PC-3 (cell line): ENCODE results near the gene CADPS2.

ENCODE experiments used
- EZH2 ChIP-seq: fragments of 300-600 bp; sonication (generic); IDR thresholded peaks from one replicate; pipeline ENCODE4 v1.6.1; 2017; ENCODE audit warnings: antibody characterized with exemption, mild to moderate bottlenecking, low read length; ENCODE audit not compliant: unreplicated experiment
- EZH2phosphoT487 ChIP-seq: fragments of 300-600 bp; sonication (generic); IDR thresholded peaks from 2 replicates; pipeline ENCODE4 v1.6.1; 2018; ENCODE audit warnings: mild to moderate bottlenecking, antibody characterized with exemption, low read length, borderline replicate concordance
- TF ChIP-seq, protein P1 (sequence below): fragments of 300-600 bp; sonication (generic); conservative IDR thresholded peaks from 2 replicates; pipeline ENCODE4 v1.5.1; 2017; ENCODE audit warnings: antibody characterized with exemption, low read depth, mild to moderate bottlenecking, low read length

DNA sequence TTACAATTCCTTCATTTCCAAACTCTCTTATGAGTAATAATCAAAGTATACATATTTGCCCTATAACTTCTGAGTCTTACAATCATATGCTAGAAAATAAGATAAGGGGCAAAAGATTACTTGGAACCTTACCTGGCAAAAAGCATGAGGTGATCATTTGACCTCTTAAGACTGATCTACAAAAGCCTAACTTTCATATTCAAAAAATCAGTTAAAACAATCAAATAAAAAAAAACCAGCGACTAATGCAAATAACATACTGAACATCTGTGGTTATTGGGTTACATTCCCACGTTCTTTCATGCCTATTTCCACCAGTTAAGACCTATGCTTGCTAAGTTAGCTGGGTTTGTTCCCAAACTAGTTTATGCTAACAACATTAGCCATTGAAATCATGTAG, 375.0 kb downstream of the CADPS2 start:
- TF ChIP-seq, protein P1, sequence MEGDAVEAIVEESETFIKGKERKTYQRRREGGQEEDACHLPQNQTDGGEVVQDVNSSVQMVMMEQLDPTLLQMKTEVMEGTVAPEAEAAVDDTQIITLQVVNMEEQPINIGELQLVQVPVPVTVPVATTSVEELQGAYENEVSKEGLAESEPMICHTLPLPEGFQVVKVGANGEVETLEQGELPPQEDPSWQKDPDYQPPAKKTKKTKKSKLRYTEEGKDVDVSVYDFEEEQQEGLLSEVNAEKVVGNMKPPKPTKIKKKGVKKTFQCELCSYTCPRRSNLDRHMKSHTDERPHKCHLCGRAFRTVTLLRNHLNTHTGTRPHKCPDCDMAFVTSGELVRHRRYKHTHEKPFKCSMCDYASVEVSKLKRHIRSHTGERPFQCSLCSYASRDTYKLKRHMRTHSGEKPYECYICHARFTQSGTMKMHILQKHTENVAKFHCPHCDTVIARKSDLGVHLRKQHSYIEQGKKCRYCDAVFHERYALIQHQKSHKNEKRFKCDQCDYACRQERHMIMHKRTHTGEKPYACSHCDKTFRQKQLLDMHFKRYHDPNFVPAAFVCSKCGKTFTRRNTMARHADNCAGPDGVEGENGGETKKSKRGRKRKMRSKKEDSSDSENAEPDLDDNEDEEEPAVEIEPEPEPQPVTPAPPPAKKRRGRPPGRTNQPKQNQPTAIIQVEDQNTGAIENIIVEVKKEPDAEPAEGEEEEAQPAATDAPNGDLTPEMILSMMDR: no peak
- TF ChIP-seq EZH2phosphoT487: no peak
- no peak for TF ChIP-seq EZH2
